Gastroesophageal sphincter (tissue), 3 donors: ENCODE measurements around the gene DNA2.

Experiments
- CTCF ChIP-seq, 4 experiments: fragments of 200-600 bp in 2 of 4; fragments of 450-650 bp in 2 of 4; sonication (generic) in 1 of 4; IDR thresholded peaks; one replicate each; pipeline ENCODE4 v1.5.1; 2017 to 2019; ENCODE audit warnings: antibody characterized with exemption in 4 of 4, mild to moderate bottlenecking in 2 of 4, moderate library complexity in 2 of 4
- EP300 ChIP-seq: sonication (generic); formaldehyde crosslinking; IDR thresholded peaks from one replicate; pipeline ENCODE4 v1.6.1; 2017; ENCODE audit warnings: antibody characterized with exemption, mild to moderate bottlenecking
- POLR2A ChIP-seq, 2 donors: fragments of 450-650 bp; IDR thresholded peaks; one replicate each; pipeline ENCODE4 v1.6.1; 2017; ENCODE audit warnings: antibody characterized with exemption in 2 of 2, mild to moderate bottlenecking in 2 of 2, moderate library complexity in 1 of 2
- POLR2AphosphoS5 ChIP-seq: sonication (generic); formaldehyde crosslinking; IDR thresholded peaks from one replicate; pipeline ENCODE4 v1.6.1; 2017; ENCODE audit warnings: antibody characterized with exemption

GRCh38 chr10:68385740-68386139, 86.0 kb downstream of the DNA2 start:
- no peak for TF ChIP-seq CTCF (IDR thresholded peaks at IDR 0.05)
- TF ChIP-seq EP300, result no peak
- no peak for TF ChIP-seq POLR2A (IDR thresholded peaks at IDR 0.05)
- TF ChIP-seq POLR2AphosphoS5, result no peak
